SK-N-SH (cell line): ENCODE data around the gene MMADHC.

Experiments used
- CTCF ChIP-seq: fragments of 200-600 bp; sonication (generic); IDR thresholded peaks from 2 replicates; pipeline ENCODE4 v1.6.1; 2017; ENCODE audit warnings: antibody characterized with exemption, mild to moderate bottlenecking, moderate library complexity
- EP300 ChIP-seq, 2 experiments: IDR thresholded peaks; 2 replicates each; pipeline versions ENCODE4 v1.4.0 to v1.6.1; 2012; ENCODE audit warnings: borderline replicate concordance in 1 of 2, low read depth in 1 of 2, low read length in 1 of 2
- GABPA ChIP-seq: IDR thresholded peaks from 2 replicates; pipeline ENCODE4 v1.4.0; 2012; ENCODE audit warnings: low read depth, mild to moderate bottlenecking
- JUND ChIP-seq: IDR thresholded peaks from 2 replicates; pipeline ENCODE4 v1.4.0; 2012
- MAX ChIP-seq: IDR thresholded peaks from 2 replicates; pipeline ENCODE4 v1.4.0; 2012; ENCODE audit warnings: low read depth
- NFIC ChIP-seq: IDR thresholded peaks from 2 replicates; pipeline ENCODE4 v1.4.0; 2012; ENCODE audit warnings: borderline replicate concordance
- RAD21 ChIP-seq: IDR thresholded peaks from 2 replicates; pipeline ENCODE4 v1.6.1; 2012; ENCODE audit warnings: mild to moderate bottlenecking, low read length
- REST ChIP-seq: IDR thresholded peaks from 2 replicates; pipeline ENCODE4 v1.6.1; 2012; ENCODE audit warnings: mild to moderate bottlenecking, low read depth, low read length, moderate library complexity
- SIN3A ChIP-seq: IDR thresholded peaks from 2 replicates; pipeline ENCODE4 v1.6.1; 2012; ENCODE audit warnings: low read depth, mild to moderate bottlenecking, low read length, moderate library complexity, borderline replicate concordance
- SMC3 ChIP-seq: IDR thresholded peaks from 2 replicates; pipeline ENCODE4 v1.6.1; 2012; ENCODE audit warnings: low read depth, low read length, improper control_type of control experiment
- TAF1 ChIP-seq: IDR thresholded peaks from 2 replicates; pipeline ENCODE4 v1.6.1; 2012; ENCODE audit warnings: low read depth, mild to moderate bottlenecking, low read length, moderate library complexity, borderline replicate concordance
- USF2 ChIP-seq: fragments of 150-350 bp; IDR thresholded peaks from 2 replicates; pipeline ENCODE4 v1.6.1; 2017; ENCODE audit warnings: antibody characterized with exemption, low read length, low read depth, borderline replicate concordance
- YY1 ChIP-seq: IDR thresholded peaks from 2 replicates; pipeline ENCODE4 v1.4.0; 2012; ENCODE audit warnings: low read depth, mild to moderate bottlenecking
- TF ChIP-seq, protein P1 (sequence below): IDR thresholded peaks from 2 replicates; pipeline ENCODE4 v1.4.0; 2012; ENCODE audit warnings: low read depth, borderline replicate concordance

DNA sequence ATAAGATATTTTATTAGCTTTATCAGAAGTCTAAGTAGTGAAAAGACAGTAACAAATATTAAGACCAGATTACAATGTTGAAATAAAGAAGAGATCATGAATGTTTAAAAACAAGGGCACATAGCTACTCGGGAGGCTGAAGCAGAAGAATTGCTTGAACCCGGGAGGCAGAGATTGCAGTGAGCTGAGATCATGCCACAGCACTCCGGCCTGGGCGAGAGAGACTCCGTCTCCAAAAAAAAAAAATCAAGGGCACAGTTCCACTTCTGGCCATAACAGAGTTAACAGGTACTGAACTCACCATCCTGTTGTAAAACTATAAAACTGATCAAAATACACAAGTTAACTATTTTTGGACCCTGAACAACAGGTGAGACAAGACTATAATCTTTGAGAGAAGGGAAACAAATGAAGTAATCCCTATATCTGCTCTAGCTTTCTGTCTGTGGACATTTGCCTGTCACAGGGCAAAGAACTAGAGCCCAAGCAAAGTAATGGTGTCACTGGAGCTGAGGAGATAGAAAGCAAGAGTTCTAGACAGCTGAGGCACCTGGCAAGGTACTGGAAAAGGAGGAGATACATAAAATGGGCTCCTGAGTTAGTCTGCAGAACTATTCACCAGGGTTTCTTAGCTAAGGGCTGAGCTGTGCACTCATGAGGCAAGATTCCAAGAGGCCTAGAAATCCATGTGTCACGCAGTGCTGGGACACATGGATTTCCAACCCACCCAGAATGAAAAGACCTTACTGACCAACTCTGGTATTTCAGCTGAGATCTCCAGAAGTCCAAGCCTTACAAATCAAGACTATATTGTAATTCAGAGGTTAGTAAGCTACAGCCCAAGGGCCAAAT is 15.2 kb downstream of the MMADHC start:
- TF ChIP-seq NFIC (no peak), REST (no peak), EP300 (IDR thresholded peaks at IDR 0.05; ENCODE audit: borderline replicate concordance in 1 of 2, low read depth in 1 of 2, low read length in 1 of 2) (no peak), GABPA (no peak), MAX (no peak), CTCF (no peak), TAF1 (no peak), SIN3A (no peak), JUND (no peak), YY1 (no peak), SMC3 (no peak), RAD21 (no peak), USF2 (no peak)
- TF ChIP-seq, protein P1, sequence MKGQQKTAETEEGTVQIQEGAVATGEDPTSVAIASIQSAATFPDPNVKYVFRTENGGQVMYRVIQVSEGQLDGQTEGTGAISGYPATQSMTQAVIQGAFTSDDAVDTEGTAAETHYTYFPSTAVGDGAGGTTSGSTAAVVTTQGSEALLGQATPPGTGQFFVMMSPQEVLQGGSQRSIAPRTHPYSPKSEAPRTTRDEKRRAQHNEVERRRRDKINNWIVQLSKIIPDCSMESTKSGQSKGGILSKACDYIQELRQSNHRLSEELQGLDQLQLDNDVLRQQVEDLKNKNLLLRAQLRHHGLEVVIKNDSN: no peak
